HEK293 (cell line): ENCODE results near the gene ALG12.
A peak's percentile ranks its signal among the peaks of the same experiment; 100 is the strongest.

Experiments used
- CTCF ChIA-PET: fragments of 350-600 bp; formaldehyde crosslinking; extraction: SDS; loops from one replicate; lab custom pipeline; 2021; ENCODE audit warnings: antibody characterized with exemption; lab: Yijun Ruan, JAX
- POLR2A ChIA-PET: fragments of 300-600 bp; formaldehyde crosslinking; extraction: SDS; loops from one replicate; lab custom pipeline; 2020; ENCODE audit warnings: antibody characterized with exemption, inconsistent platforms; lab: Yijun Ruan, JAX
- H3K27ac ChIP-seq: fragments of 200-500 bp; sonication (Bioruptor generic); 2 replicates; pipeline ENCODE4 v1.5.1; 2014; ENCODE audit warnings: low read depth, low read length, control low read depth, inconsistent platforms; ENCODE audit errors: extremely low read depth
- H3K36me3 ChIP-seq, 2 experiments: fragments of 200-500 bp in 1 of 2; sonication (Bioruptor generic) in 1 of 2; 1 replicate in 1 of 2; 2 replicates in 1 of 2; pipeline ENCODE4 v1.5.1; 2014 to 2017; ENCODE audit warnings: inconsistent platforms in 2 of 2, low read length in 2 of 2; ENCODE audit not compliant: control insufficient read depth in 2 of 2, insufficient read depth in 1 of 2
- H3K4me1 ChIP-seq: fragments of 200-500 bp; sonication (Bioruptor generic); 2 replicates; pipeline ENCODE4 v1.5.1; 2014; ENCODE audit warnings: mild to moderate bottlenecking, low read length, inconsistent platforms; ENCODE audit not compliant: control insufficient read depth, insufficient read depth
- H3K4me3 ChIP-seq: 2 replicates; pipeline ENCODE4 v1.5.1; 2011; ENCODE audit warnings: low read depth, mild to moderate bottlenecking, control low read depth, low read length, moderate library complexity
- H3K9me3 ChIP-seq: fragments of 200-500 bp; sonication (Bioruptor generic); 2 replicates; pipeline ENCODE4 v1.5.1; 2014; ENCODE audit warnings: low read depth, low read length, inconsistent platforms; ENCODE audit not compliant: control insufficient read depth, insufficient read depth
- HOXC10 ChIP-seq: sonication (generic); formaldehyde crosslinking; IDR thresholded peaks from 2 replicates; pipeline ENCODE4 v1.8.1; 2023; ENCODE audit warnings: mild to moderate bottlenecking, missing genetic modification reagents
- KLF7 ChIP-seq: fragments of 450-650 bp; formaldehyde crosslinking; IDR thresholded peaks from 2 replicates; pipeline ENCODE4 v1.5.1; 2016; ENCODE audit warnings: missing biosample characterization, missing genetic modification characterization, borderline replicate concordance
- KLF8 ChIP-seq: fragments of 450-650 bp; formaldehyde crosslinking; IDR thresholded peaks from 2 replicates; pipeline ENCODE4 v1.5.1; 2016; ENCODE audit warnings: missing biosample characterization, missing genetic modification characterization
- OSR2 ChIP-seq: fragments of 450-650 bp; formaldehyde crosslinking; IDR thresholded peaks from 2 replicates; pipeline ENCODE4 v1.5.1; 2016; ENCODE audit warnings: missing biosample characterization, missing genetic modification characterization
- ZBTB21 ChIP-seq: fragments of 450-650 bp; formaldehyde crosslinking; IDR thresholded peaks from 2 replicates; pipeline ENCODE4 v1.5.1; 2017; ENCODE audit warnings: missing biosample characterization, missing genetic modification characterization
- ZFP3 ChIP-seq: fragments of 450-650 bp; formaldehyde crosslinking; IDR thresholded peaks from 2 replicates; pipeline ENCODE4 v1.5.1; 2016; ENCODE audit warnings: low read depth, missing biosample characterization, missing genetic modification characterization
- ZNF169 ChIP-seq: fragments of 450-650 bp; formaldehyde crosslinking; IDR thresholded peaks from 2 replicates; pipeline ENCODE4 v1.5.1; 2016; ENCODE audit warnings: missing biosample characterization, missing genetic modification characterization
- ZNF324 ChIP-seq: fragments of 450-650 bp; formaldehyde crosslinking; IDR thresholded peaks from 2 replicates; pipeline ENCODE4 v1.5.1; 2016; ENCODE audit warnings: missing biosample characterization, missing genetic modification characterization
- ZNF366 ChIP-seq: fragments of 450-650 bp; formaldehyde crosslinking; conservative IDR thresholded peaks from 2 replicates; pipeline ENCODE4 v1.5.1; 2016; ENCODE audit warnings: missing biosample characterization, missing genetic modification characterization
- ZNF529 ChIP-seq: fragments of 450-650 bp; formaldehyde crosslinking; IDR thresholded peaks from 2 replicates; pipeline ENCODE4 v1.5.1; 2017; ENCODE audit warnings: missing genetic modification characterization, missing biosample characterization; ENCODE audit not compliant: insufficient replicate concordance
- ZNF544 ChIP-seq: fragments of 450-650 bp; formaldehyde crosslinking; IDR thresholded peaks from 2 replicates; pipeline ENCODE4 v1.5.0; 2017; ENCODE audit warnings: missing biosample characterization, missing genetic modification characterization
- ZNF596 ChIP-seq: fragments of 450-650 bp; IDR thresholded peaks from 2 replicates; pipeline ENCODE4 v1.5.0; 2018; ENCODE audit warnings: missing biosample characterization, mild to moderate bottlenecking, missing genetic modification characterization, moderate library complexity
- ZNF629 ChIP-seq: fragments of 450-650 bp; formaldehyde crosslinking; IDR thresholded peaks from 2 replicates; pipeline ENCODE4 v1.5.1; 2017; ENCODE audit warnings: missing biosample characterization, missing genetic modification characterization
- ZNF76 ChIP-seq: fragments of 450-650 bp; formaldehyde crosslinking; IDR thresholded peaks from 2 replicates; pipeline ENCODE4; 2016; ENCODE audit warnings: low read depth, missing biosample characterization, missing genetic modification characterization, borderline replicate concordance
- TF ChIP-seq, protein P1 (sequence below): fragments of 450-650 bp; formaldehyde crosslinking; IDR thresholded peaks from 2 replicates; pipeline ENCODE4 v1.5.1; 2016; ENCODE audit warnings: missing biosample characterization, missing genetic modification characterization
- TF ChIP-seq, protein P2 (sequence below): fragments of 450-650 bp; formaldehyde crosslinking; IDR thresholded peaks from 2 replicates; pipeline ENCODE4; 2016; ENCODE audit warnings: missing biosample characterization, missing genetic modification characterization
- TF ChIP-seq, protein P3 (sequence below): fragments of 450-650 bp; formaldehyde crosslinking; IDR thresholded peaks from 2 replicates; pipeline ENCODE4 v1.5.1; 2016; ENCODE audit warnings: missing biosample characterization, missing genetic modification characterization
- TF ChIP-seq, protein P4 (sequence below): fragments of 450-650 bp; formaldehyde crosslinking; IDR thresholded peaks from 2 replicates; pipeline ENCODE4 v1.5.1; 2016; ENCODE audit warnings: missing biosample characterization, missing genetic modification characterization, low read depth

The ALG12 gene

DNA sequence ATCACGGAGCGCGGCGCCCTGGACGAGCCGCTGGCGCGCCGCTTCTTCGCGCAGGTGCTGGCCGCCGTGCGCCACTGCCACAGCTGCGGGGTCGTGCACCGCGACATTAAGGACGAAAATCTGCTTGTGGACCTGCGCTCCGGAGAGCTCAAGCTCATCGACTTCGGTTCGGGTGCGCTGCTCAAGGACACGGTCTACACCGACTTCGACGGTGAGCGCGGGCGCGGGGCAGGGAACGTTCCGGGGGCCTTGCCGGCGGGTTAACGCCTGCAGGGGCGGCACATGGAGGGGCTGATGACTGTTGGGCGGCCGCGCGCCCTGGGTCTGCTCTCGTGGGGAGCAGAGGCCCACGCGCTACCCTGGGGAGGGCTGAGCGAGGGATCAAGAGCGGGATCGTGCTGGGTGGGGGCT is 43.4 kb upstream of the ALG12 start (continued):
- TF ChIP-seq KLF7 (tag by site-specific recombination) (peak; percentile 43; the same call in 1 of the 2 replicates), ZBTB21 (tag by site-specific recombination) (0 out of 2 replicates have a peak, but pooled peaks have one; percentile 42), ZNF169 (tag by site-specific recombination) (no peak), ZNF629 (tag by site-specific recombination) (peak; percentile 47), ZNF529 (no peak)
- TF ChIP-seq, protein P1, sequence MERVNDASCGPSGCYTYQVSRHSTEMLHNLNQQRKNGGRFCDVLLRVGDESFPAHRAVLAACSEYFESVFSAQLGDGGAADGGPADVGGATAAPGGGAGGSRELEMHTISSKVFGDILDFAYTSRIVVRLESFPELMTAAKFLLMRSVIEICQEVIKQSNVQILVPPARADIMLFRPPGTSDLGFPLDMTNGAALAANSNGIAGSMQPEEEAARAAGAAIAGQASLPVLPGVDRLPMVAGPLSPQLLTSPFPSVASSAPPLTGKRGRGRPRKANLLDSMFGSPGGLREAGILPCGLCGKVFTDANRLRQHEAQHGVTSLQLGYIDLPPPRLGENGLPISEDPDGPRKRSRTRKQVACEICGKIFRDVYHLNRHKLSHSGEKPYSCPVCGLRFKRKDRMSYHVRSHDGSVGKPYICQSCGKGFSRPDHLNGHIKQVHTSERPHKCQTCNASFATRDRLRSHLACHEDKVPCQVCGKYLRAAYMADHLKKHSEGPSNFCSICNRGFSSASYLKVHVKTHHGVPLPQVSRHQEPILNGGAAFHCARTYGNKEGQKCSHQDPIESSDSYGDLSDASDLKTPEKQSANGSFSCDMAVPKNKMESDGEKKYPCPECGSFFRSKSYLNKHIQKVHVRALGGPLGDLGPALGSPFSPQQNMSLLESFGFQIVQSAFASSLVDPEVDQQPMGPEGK (tag by site-specific recombination): peak; percentile 78
- TF ChIP-seq, protein P2, sequence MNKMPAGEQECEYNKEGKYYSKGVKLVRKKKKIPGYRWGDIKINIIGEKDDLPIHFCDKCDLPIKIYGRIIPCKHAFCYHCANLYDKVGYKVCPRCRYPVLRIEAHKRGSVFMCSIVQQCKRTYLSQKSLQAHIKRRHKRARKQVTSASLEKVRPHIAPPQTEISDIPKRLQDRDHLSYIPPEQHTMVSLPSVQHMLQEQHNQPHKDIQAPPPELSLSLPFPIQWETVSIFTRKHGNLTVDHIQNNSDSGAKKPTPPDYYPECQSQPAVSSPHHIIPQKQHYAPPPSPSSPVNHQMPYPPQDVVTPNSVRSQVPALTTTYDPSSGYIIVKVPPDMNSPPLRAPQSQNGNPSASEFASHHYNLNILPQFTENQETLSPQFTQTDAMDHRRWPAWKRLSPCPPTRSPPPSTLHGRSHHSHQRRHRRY (tag by site-specific recombination): peak; percentile 78; the same call in 1 of the 2 replicates
- TF ChIP-seq, protein P3, sequence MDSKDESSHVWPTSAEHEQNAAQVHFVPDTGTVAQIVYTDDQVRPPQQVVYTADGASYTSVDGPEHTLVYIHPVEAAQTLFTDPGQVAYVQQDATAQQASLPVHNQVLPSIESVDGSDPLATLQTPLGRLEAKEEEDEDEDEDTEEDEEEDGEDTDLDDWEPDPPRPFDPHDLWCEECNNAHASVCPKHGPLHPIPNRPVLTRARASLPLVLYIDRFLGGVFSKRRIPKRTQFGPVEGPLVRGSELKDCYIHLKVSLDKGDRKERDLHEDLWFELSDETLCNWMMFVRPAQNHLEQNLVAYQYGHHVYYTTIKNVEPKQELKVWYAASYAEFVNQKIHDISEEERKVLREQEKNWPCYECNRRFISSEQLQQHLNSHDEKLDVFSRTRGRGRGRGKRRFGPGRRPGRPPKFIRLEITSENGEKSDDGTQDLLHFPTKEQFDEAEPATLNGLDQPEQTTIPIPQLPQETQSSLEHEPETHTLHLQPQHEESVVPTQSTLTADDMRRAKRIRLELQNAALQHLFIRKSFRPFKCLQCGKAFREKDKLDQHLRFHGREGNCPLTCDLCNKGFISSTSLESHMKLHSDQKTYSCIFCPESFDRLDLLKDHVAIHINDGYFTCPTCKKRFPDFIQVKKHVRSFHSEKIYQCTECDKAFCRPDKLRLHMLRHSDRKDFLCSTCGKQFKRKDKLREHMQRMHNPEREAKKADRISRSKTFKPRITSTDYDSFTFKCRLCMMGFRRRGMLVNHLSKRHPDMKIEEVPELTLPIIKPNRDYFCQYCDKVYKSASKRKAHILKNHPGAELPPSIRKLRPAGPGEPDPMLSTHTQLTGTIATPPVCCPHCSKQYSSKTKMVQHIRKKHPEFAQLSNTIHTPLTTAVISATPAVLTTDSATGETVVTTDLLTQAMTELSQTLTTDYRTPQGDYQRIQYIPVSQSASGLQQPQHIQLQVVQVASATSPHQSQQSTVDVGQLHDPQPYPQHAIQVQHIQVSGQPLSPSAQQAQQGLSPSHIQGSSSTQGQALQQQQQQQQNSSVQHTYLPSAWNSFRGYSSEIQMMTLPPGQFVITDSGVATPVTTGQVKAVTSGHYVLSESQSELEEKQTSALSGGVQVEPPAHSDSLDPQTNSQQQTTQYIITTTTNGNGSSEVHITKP (tag by site-specific recombination): no peak

DNA sequence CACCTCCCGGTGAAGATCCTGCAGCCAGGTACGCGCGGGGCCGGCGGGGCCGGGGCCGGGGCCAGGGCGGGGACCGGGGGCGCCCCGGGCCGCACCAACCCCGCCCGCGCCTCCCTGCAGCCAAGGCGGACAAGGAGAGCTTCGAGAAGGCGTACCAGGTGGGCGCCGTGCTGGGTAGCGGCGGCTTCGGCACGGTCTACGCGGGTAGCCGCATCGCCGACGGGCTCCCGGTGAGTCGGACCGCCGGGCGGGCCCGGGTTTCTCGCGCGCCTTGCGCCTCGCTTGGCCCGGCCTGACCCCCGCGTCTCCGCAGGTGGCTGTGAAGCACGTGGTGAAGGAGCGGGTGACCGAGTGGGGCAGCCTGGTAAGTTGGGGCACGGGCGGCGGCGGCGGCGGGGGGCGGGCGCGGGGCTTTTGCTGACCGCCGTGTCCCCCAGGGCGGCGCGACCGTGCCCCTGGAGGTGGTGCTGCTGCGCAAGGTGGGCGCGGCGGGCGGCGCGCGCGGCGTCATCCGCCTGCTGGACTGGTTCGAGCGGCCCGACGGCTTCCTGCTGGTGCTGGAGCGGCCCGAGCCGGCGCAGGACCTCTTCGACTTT is 42.9 kb upstream of the ALG12 start:
- Histone ChIP-seq H3K9me3 (no peaks in the 10 kb centered on the region), H3K36me3 (peaks cover 10 to 39% of the 10 kb centered on the region in 2 experiments), H3K27ac (peak overlapping the region; percentile 99), H3K4me1 (peaks cover 12% of the 10 kb centered on the region), H3K4me3 (peak overlapping the region; percentile 83)
- POLR2A ChIA-PET: interaction anchor here (1.0 to 3.3 kb wide), 6 partner anchors 8 to 81 kb away, joined by 3 to 26 read pairs (median 4); no protein-coding TSS in a partner anchor
- no peak for TF ChIP-seq ZNF366 (tag by site-specific recombination)
- TF ChIP-seq HOXC10: 0 out of 2 replicates have a peak, but pooled peaks have one; percentile 15
- CTCF ChIA-PET: interaction anchor here (1.1 kb wide), 1 partner anchor 69 kb away, joined by 4 read pairs; no protein-coding TSS in a partner anchor

DNA sequence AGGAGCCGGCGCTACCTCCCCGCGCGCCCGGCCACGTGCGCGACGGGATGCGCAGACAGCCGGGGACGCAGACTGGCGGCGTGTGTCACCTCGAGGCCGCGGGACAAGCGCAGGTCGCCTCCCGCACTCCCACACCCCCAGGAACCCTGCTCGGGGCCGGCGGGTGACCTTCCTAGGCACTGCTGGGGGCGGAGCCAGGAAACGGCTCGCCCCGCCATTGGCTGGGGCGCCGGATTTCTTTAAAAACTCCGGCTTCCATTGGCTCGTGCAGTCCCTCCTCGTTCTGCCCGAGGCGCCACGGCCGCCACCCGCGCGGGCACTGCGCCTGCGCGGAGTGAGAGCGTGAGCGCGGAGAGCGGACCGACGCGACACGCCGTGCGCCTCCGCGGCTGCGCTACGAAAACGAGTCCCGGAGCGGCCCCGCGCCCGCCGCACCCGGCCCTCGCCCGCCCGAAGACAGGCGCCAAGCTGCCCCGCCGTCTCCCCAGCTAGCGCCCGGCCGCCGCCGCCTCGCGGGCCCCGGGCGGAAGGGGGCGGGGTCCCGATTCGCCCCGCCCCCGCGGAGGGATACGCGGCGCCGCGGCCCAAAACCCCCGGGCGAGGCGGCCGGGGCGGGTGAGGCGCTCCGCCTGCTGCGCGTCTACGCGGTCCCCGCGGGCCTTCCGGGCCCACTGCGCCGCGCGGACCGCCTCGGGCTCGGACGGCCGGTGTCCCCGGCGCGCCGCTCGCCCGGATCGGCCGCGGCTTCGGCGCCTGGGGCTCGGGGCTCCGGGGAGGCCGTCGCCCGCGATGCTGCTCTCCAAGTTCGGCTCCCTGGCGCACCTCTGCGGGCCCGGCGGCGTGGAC is 42.1 kb upstream of the ALG12 start, which contains the start of gene PIM3:
Gene PIM3, plus strand, starts transcription at position 614 of the 846 bp plus-strand sequence. Its CDS starts 176 bp downstream, at position 790.
- Histone ChIP-seq H3K36me3 (peaks cover 10 to 38% of the 10 kb centered on the region in 2 experiments), H3K27ac (peak within 1 kb of the TSS; percentile 99), H3K4me1 (peaks cover 12% of the 10 kb centered on the region), H3K4me3 (peak within 1 kb of the TSS; percentile 83), H3K9me3 (no peaks in the 10 kb centered on the region)
- ChIA-PET CTCF (interaction anchor here (1.2 kb wide), 1 partner anchor 30 kb away, joined by 3 read pairs; no protein-coding TSS in a partner anchor), POLR2A (interaction anchor here (1.0 to 3.3 kb wide), 7 partner anchors 8 to 70 kb away, joined by 3 to 26 read pairs (median 5); no protein-coding TSS in a partner anchor)
- TF ChIP-seq OSR2 (tag by site-specific recombination) (0 out of 2 replicates have a peak, but pooled peaks have one; percentile 37), ZNF596 (tag by site-specific recombination) (peak; percentile 39; the same call in 1 of the 2 replicates), ZNF324 (tag by site-specific recombination) (no peak), ZNF76 (tag by site-specific recombination) (no peak), KLF8 (tag by site-specific recombination) (peak; percentile 61; the same call in 1 of the 2 replicates), ZNF544 (tag by site-specific recombination) (no peak), ZFP3 (tag by site-specific recombination) (no peak)
- TF ChIP-seq, protein P4, sequence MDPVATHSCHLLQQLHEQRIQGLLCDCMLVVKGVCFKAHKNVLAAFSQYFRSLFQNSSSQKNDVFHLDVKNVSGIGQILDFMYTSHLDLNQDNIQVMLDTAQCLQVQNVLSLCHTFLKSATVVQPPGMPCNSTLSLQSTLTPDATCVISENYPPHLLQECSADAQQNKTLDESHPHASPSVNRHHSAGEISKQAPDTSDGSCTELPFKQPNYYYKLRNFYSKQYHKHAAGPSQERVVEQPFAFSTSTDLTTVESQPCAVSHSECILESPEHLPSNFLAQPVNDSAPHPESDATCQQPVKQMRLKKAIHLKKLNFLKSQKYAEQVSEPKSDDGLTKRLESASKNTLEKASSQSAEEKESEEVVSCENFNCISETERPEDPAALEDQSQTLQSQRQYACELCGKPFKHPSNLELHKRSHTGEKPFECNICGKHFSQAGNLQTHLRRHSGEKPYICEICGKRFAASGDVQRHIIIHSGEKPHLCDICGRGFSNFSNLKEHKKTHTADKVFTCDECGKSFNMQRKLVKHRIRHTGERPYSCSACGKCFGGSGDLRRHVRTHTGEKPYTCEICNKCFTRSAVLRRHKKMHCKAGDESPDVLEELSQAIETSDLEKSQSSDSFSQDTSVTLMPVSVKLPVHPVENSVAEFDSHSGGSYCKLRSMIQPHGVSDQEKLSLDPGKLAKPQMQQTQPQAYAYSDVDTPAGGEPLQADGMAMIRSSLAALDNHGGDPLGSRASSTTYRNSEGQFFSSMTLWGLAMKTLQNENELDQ: no peak
- TF ChIP-seq, protein P1 (tag by site-specific recombination): peak; percentile 88
